ENCODE results near the gene IL21. TPM values are rescaled to one million over a fixed set of nuclear protein-coding genes. Genes with fewer than 3 reads are reported as not detected.

The IL21 gene
- total RNA-seq, 2 donors from 2014 or later: not detected

DNA sequence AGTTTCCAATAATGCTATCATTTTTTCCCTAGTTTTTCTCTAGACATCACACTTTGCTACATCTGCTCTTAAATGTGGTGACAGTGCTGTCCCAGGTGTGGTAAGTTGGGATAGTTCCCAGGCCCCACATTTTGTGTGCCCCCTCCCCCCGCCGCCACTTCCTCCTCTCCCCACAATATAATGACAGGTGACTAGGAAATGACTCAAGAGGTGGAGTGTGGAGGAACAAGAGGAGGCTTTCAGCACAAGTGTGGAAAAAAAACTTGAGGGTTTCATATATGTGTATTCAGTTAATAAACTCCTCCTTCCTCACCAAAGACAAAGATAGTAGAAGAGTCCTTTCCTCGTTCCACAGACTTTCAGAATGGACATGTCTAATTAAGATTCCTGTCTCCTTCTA, 18.3 kb upstream of the IL21 start:
- no peak for ATAC-seq
- no peak for DNase-seq
- intact Hi-C loops (cut with DNase I, micrococcal nuclease): no loop called here

DNA sequence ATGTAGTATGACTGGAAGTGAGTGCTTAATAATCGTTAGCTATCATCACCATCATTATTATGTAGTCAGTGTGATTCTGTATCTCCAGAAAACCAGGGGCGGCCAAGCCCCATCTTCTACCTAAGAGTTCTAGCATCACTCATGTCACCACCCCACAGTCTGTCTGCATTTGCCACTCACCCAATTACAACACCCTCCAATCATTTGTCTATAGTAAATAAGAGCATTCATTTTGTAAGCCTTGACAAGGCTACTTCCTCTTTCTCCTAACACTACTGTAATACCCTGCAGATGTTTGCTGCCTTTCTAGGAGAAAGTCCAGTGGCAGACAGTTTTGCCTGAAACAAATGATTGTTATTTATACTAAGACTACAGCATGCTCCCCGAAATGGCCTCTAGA, 15.8 kb upstream of the IL21 start:
- no peak for DNase-seq
- no peak for ATAC-seq
- intact Hi-C loops (cut with DNase I, micrococcal nuclease): no loop called here

DNA sequence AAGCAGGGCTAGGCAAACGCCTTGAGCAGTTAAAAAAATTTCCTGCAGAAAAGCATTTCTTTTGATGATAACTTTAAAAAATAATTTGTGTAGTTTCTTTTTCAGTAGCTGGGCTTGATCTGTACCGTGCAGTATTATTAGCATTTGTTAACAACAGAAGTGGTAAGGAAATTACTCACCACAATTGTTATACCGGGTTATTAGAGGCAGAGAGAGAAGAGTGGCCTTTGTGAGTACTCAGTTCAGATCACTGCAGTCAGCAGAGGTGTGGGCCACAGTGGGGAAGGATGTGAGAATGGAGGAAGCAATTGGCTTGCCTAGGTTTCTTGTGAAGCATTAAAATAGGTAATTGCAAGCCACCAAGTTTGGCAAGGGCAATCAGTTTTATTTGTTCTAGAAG, 14.3 kb upstream of the IL21 start:
- ATAC-seq (no peak), DNase-seq (no peak)
- intact Hi-C loops (cut with DNase I, micrococcal nuclease): no loop called here

DNA sequence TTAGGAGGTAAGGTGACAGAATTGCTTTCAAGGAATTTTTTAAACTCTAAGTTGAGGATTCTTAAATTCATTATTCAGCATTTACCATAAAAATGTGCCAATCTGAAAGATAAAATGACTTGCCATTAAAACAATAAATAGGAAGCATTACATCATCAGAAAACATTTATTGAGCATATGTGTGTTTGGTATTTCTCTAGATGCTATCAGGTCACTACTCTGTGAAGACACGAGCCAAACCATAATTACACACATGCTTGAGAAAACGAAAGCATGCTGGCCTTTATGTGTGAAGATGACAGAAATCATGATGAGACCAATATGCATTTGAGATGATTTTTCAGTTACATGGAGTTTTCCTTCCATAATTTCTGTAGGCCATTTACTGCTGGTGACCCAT, 12.3 kb upstream of the IL21 start:
- ATAC-seq (no peak), DNase-seq (no peak)
- intact Hi-C loops (cut with DNase I, micrococcal nuclease): no loop called here

DNA sequence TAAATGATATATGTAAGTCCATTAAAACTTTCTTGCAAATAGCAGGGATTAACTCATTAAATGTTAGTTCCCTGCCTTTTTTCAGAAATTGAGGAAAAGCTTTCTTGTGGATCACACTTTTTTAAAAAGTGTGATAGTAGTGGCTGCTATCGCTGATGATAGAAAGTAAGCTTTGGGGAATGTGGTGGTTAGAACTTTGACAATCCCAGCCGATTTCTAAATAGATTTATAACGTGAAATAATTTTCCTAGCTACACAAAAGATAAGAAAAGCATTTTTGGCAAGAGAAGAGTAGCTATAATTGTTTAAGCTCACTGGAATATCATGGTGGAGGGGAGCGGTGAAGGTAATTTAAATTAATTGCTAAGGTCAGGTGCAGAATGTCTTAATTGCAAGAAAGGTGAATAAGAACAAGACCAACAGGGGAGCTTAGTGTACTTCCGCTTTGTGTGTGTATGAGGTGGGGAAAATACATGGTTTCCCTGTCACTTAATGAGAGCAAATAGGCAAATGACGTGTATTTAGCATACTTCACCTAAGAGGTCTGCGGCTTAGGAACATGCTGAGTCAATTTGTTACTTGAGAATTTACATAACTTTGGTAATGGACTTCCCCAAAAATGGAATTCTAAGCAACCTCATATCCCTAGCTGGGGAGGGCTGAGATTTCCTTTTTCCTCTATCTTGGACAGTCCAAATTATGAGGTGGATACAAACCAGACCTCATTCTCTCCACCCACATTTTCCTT, 11.7 kb upstream of the IL21 start:
- ATAC-seq (no peak), DNase-seq (no peak)
- intact Hi-C loops (cut with DNase I, micrococcal nuclease): no loop called here

DNA sequence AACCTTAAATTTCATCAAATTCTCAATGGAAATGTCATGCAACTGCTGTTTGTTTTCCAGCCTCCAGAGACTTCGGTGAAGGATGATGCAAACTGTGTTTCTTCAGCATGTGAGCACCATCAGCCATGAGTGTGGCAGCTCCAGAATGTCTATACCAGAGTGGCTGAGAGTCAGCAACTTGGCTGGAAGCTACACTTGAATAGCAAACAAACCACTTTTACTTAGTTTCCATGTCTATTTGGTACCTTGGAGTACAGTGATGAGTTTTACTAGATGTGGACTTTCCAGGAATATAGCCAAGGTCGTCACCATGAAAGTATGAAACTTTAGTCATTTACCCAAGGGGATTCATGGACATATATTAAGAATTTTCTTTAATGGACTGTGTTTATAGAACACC, 4.3 kb upstream of the IL21 start:
- ATAC-seq (no peak), DNase-seq (no peak)
- intact Hi-C loops (cut with DNase I, micrococcal nuclease): no loop called here

DNA sequence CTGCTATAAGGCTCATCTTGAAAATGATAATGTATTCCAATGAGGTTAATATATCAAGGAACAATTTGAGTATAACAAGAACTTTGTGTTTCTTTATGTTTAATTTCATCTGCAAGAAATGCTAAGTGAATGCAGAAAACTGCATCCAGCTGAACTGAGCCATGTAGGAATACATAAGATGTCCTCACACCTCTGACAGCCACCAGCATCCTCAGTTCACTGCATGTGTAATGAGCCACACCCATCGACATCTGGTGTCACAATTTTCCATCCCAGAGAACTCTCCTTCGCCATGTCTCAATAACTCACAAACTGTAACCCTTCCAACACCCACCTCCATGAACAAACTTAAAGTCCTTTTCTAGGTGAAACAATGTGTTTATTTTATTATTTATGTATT, 3.3 kb upstream of the IL21 start:
- DNase-seq (no peak), ATAC-seq (no peak)
- intact Hi-C loops (cut with DNase I, micrococcal nuclease): no loop called here

DNA sequence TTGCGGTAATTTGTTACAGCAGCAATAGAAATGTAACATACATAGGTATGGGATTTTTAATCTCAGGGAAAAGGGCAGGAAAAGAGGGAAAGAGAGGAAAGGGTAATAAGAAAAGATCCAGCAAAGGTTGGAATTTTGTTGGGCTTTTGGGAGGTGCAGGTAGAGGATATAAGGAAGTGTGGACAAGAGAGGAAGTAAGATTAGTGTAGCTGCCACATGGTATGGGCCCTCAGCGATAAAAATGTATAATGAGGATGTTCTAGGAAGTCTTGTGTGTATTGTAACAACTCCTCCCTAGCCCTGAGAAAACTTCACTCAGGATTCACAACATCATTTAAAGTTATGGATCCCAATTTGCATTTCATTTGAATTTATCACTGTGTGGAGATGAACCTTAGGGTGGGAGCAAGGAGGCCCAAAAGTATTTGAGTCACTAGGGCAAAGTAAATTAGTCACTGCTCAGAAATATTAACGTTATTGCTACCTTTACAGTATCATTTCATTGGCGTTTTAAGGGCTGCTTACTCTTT, 2.8 kb upstream of the IL21 start:
- DNase-seq (no peak), ATAC-seq (no peak)
- intact Hi-C loops (cut with DNase I, micrococcal nuclease): no loop called here

DNA sequence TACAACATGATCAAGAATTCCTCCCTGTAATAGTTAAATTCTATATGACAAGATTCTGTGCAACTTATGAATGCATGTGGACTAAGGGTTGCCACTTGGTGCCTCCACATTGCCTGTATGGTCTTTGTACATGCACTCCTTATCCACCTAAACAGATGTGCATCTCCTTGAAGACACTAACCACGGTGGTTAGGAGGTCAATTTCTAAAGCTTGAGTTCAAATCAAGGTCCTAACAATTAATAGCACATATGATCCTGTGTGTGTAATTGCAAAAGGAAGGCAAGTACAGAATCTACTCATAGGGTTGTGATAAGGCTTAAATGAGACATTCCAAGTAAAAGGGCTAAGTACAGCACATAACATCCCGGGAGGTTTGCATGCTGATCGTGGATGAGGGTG, 1.5 kb upstream of the IL21 start:
- DNase-seq: no peak
- intact Hi-C loops (cut with DNase I, micrococcal nuclease): no loop called here
- no peak for ATAC-seq

DNA sequence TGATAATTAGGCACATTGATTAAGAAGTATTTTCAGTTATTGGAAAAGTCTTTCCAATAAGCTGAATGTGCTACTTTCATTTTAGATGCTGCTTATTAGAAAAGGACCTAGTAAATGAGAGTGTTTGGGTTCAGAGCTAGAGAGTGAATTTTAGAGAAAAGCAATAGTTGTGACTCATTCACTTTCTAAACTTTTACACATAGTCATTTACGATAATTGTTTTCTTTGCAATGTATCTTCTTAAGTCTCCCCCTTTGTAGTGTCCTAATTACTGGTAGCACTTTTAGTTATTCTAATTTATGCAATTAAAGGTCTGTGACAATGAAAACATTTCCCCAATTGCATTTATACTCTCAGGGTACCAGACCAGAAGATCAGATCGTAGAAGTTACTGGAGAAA, 1.3 kb downstream of the IL21 start:
- ATAC-seq (no peak), DNase-seq (no peak)
- intact Hi-C loops (cut with DNase I, micrococcal nuclease): no loop called here

DNA sequence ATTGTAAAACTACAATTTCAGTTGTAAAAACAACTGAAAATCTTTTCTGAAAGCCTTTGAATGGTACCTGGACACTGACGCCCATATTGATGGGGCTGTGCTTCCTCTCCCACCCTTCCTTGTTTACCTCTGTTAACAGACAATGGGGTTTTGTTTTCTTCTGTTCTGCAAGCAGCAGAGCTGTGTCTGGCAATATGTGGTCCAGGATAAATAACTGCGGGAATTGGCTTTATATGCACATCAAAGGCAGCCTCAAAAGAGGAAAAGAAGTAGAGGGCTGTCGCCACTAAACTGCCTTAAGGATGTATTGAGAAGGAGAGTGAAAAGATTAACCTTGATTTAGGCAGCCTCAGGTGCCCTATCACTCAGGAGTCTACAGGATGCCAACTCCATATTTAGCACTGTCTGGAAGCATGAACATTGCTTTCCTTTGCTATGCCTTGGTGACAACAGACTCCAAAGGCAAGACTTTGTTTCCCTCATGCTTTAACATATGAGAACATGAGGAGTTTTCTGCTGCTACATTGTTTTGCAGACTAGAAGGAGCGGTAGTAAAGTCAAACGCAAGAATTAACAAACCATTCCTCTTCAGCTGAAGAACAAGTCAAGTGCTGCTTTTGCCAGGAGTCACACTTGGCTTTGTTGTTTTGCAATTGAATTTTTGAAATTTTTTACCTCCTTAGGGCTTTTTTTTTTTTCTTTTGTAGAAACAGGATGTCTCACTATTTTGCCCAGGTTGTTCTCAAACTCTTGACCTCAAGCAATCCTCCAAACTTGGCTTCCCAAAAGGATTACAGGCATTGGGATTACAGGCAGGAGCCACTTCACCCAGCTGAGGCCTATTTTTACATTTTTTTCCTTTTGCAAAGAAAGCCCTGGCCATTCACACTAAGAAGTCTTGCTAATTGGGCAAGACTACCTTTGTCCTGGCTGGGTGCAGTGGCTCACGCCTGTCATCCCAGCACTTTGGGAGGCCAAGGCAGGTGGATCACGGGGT, 3.0 kb downstream of the IL21 start:
- intact Hi-C loops (cut with DNase I, micrococcal nuclease): no loop called here
- DNase-seq: no peak
- ATAC-seq: no peak

DNA sequence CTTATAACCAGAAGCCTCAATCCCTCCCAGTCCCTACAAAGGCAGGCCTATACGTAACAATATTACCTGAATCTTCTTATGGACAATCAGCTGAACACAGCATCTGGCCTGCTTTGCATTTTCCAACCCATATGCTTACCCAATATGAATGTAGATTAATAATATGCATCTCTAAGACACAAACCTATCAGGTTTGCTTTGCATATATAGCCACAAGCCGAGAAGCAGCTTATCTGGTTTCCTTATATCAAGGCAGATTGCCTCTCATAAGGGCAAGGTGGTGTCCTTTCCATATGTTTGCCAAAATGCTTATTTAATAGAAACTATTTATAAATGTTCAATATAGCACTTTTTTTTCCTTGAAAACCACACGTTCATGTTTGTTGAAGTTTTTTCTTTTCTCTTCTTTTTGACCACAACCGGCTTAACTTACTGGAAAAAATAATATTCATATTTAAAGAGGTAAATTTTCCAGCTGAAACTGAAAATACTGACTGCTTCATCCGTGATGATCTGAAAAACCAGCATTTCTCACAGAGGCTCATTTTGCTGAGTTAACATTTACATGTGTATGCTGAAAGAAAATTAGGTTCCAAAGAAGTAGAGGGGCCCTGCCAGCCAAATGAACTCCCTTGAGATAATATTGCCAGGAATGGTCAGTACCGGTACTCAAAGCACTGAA, 3.8 kb downstream of the IL21 start:
- intact Hi-C loops (cut with DNase I, micrococcal nuclease): no loop called here
- no peak for DNase-seq
- no peak for ATAC-seq

DNA sequence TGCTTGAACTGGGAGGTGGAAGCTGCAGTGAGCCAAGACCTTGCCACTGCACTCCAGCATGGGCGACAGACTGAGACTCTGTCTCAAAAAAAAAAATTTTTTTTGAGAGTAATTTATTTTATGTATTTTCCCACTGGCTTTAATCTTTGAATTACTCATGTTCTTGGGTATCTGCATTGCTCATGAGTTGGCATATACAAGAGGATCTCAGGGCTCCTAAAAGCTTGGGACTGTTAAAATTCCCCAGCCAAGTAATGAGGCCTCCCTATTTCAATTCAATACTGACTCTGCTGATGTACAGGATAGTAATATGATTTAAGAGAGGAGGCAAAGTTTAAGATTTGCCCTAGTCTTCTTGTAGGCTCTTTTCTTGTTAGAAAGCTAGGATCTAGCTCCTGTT, 6.2 kb downstream of the IL21 start:
- DNase-seq: no peak

DNA sequence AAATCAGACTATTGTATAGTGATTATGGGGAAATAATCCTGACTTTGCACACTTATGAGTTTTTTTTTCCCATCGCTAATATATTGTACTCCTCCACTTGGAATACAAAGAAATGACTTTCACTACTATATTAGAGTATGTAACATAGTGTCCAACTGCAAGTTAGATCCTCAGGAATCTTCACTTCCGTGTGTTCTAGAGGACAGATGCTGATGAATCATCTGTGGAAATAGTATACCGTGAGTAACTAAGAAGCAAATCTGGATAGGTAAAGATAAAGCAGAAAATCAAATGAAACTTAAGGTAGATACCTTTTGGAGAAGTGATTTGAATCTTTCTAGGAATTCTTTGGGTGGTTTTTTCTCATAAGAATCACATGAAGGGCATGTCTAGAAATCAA, 8.3 kb downstream of the IL21 start:
- intact Hi-C loops (cut with DNase I, micrococcal nuclease): no loop called here
- ATAC-seq: no peak
- DNase-seq: no peak

More for the DNA sequence above, 6.2 kb downstream of the IL21 start:
- ATAC-seq: no peak
- intact Hi-C loops (cut with DNase I, micrococcal nuclease): no loop called here

DNA sequence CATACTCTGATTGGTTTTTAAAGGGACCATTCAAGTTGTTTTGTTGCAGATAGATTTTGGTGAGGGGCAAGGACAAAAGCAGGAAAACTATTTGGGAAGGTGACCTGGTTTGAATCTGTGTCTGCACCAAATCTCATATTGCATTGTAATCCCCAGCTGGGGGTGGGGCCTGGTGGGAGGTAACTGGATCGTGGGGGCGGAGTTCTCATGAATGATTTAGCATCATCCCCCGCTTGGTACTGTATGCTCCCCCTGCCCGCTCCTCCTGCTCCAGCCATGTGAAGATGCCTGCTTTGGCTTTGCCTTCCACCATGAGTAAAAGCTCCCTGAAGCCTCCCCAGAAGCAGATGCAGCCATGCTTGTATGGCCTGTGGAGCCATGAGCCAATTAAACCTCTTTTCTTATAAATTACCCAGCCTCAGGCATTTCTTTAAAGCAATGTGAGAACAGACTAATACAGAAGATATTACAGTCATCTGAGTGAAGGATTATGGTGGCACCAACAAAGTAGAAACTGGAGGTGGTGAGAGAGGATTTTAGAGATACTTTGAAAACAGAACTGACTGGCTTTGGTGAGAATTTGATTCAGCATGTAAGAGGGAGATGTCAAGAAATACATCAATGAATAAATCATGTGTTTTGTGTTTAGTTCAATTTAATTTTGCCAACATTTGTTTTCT, 14.4 kb downstream of the IL21 start:
- no peak for DNase-seq
- intact Hi-C loops (cut with DNase I, micrococcal nuclease): loop anchor here in 1 of 2 donors (10.0 kb wide), 1 partner anchor 108 kb away; no protein-coding TSS in a partner anchor
- no peak for ATAC-seq

DNA sequence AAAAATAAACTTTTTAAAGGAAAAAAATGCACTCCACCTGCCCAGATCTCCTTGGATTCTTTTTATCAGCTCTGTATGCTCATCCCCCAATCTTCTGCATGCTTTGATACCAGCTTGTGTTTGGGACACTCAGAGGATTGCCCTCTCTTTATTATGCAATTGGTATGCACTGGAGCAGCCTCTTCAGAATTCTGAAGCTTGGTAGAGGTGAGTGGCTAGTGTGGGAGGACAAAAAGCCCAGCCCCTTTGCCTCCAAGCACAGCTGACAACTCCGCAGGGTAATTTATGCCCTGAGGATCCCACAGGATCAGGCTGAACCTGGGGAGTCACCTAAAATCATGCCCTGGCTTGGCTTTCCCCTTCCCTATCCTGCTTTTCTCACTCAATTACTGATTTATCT, 16.7 kb downstream of the IL21 start:
- no peak for ATAC-seq
- intact Hi-C loops (cut with DNase I, micrococcal nuclease): loop anchor here in 1 of 2 donors (10.0 kb wide), 1 partner anchor 111 kb away; no protein-coding TSS in a partner anchor
- DNase-seq: no peak

DNA sequence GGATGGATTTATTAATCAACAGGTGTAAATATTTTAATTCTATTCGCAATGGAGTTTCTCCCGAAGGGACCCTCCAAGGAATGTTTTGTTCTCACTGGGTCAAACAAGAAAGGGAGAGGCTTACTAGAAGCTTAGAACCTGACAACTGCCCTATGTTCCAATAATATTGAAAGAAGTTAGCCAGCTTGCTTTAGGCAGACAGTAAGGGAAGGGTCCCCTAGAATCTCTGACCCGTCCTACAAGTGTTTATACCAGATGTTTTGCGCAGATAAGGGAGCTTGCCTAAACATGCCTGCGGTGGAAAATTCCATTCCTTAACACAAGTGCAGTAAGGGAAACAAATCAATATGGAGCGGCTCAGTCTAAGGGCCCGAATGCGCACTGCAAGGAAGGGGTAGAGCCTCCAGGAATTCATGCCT, 17.7 kb downstream of the IL21 start:
- DNase-seq (no peak), ATAC-seq (no peak)
- intact Hi-C loops (cut with DNase I, micrococcal nuclease): loop anchor here in 1 of 2 donors (2.0 to 10.0 kb wide), 2 partner anchors 112 to 328 kb away; no protein-coding TSS in a partner anchor

DNA sequence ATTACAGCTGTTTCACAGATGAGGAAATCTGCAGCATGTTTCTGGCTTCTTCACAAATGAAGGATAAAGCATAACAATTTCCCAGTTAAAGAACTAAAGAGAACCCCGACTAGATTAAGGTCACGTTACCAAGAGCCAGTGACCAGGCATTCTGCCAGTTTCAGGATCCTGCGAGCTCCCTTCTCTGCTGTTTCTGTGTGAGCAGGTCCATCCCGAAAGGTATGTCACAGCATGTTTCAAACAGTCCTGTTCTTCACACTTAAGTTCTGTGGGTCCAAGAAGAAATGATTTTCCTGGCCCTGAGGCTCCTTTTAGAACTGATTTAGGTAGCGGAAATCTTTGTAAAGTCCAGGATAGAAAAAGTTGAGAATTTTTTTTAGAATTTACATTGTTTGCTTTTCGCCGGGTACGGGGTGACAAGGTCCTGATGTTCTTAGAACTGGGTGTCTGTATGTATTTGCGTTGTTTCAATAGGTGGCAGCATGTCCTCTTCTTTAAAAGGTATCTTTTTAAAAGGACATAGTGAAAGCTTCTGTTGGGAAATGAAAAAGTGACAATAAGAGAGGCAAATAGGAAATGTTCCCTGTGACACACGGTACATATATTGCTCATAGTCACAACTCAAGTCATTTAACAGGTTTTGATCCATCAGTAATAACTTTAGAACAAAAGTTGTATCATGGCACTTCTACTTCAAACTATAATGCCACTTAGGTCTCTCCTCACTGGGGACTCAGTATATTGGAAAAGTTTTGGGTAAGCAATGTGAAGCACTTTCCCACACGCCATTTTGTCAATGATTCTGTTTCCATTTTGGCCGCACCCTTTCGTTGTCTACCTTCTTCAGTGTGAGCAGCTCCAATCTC, 18.4 kb downstream of the IL21 start:
- DNase-seq (no peak), ATAC-seq (peak; percentile 68)
- intact Hi-C loops (cut with DNase I, micrococcal nuclease): loop anchor here in 1 of 2 donors (2.0 to 10.0 kb wide), 2 partner anchors 112 to 328 kb away; no protein-coding TSS in a partner anchor

Data from left colon (tissue), 2 donors.